Activated CD4-positive, alpha-beta memory T cell treated with anti-CD3 and anti-CD28 coated beads, Interleukin-2, amount 10 ng/mL, durations not matched to agents 7 days and 5 days (primary cell): ENCODE results near the gene ARID1B. TPM values are rescaled to one million over a fixed set of nuclear protein-coding genes. Genes with fewer than 3 reads are reported as not detected.

Experiments
- CTCF ChIA-PET: fragments of 350-600 bp; sonication (Branson Sonifier 250); formaldehyde crosslinking; loops from one replicate; lab custom pipeline; 2021; ENCODE audit warnings: antibody characterized with exemption, inconsistent platforms; lab: Charles Lee
- POLR2A ChIA-PET: fragments of 350-600 bp; sonication (Branson Sonifier 250); formaldehyde crosslinking; loops from one replicate; lab custom pipeline; 2021; ENCODE audit warnings: antibody characterized with exemption; lab: Charles Lee
- DNase-seq: peaks from one replicate; pipeline ENCODE4 v3.0.0-alpha.2; 2020
- H3K27ac Mint-ChIP-seq: one replicate; pipeline ENCODE4 v1.8.0; 2021; ENCODE audit warnings: mild to moderate bottlenecking, mixed read lengths
- H3K27me3 Mint-ChIP-seq: one replicate; pipeline ENCODE4 v1.8.0; 2021; ENCODE audit warnings: mixed read lengths
- H3K36me3 Mint-ChIP-seq: one replicate; pipeline ENCODE4 v1.8.0; 2021; ENCODE audit warnings: low read depth, mixed read lengths
- H3K4me1 Mint-ChIP-seq: one replicate; pipeline ENCODE4 v1.8.0; 2021; ENCODE audit warnings: mixed read lengths
- H3K4me3 Mint-ChIP-seq: one replicate; pipeline ENCODE4 v1.8.0; 2021; ENCODE audit warnings: mild to moderate bottlenecking, mixed read lengths
- H3K9me3 Mint-ChIP-seq: one replicate; pipeline ENCODE4 v1.8.0; 2021; ENCODE audit warnings: mixed read lengths
- total RNA-seq, 2 experiments: library from RNA; stranded (reverse); gene quantifications; one replicate each; pipeline ENCODE4 v1.2.3, GENCODE V29; 2021

ARID1B gene
- total RNA-seq, 2 experiments from 2014 or later = 63.4 to 65.5 TPM

- H3K27ac Mint-ChIP-seq = no peak overlapping the region
- DNase-seq = no peak
- H3K36me3 Mint-ChIP-seq = peaks cover 8% of the 10 kb centered on the region
- ChIA-PET POLR2A (interaction anchor here (0.9 to 1.7 kb wide), 3 partner anchors 13 to 39 kb away, joined by 4 to 6 read pairs (median 5); no protein-coding TSS in a partner anchor), CTCF (interaction anchor here (1.0 to 2.3 kb wide), 14 partner anchors 10 to 460 kb away, joined by 3 to 13 read pairs (median 4); no protein-coding TSS in a partner anchor)
- peaks cover 3% of the 10 kb centered on the region for H3K9me3 Mint-ChIP-seq
- H3K27me3 Mint-ChIP-seq = peaks cover 56% of the 10 kb centered on the region
- H3K4me3 Mint-ChIP-seq = peak overlapping the region; percentile 85
- peaks cover 33% of the 10 kb centered on the region for H3K4me1 Mint-ChIP-seq
Observed at GRCh38 chr6:157236040-157236725, 459.0 kb downstream of the ARID1B start.

GRCh38 chr6:157238346-157238745 lies 461.2 kb downstream of the ARID1B start:
- POLR2A ChIA-PET = no interaction called here
- H3K27me3 Mint-ChIP-seq = peaks cover 53% of the 10 kb centered on the region
- H3K9me3 Mint-ChIP-seq = peaks cover 3% of the 10 kb centered on the region
- peaks cover 38% of the 10 kb centered on the region for H3K4me1 Mint-ChIP-seq
- CTCF ChIA-PET = no interaction called here
- DNase-seq = no peak
- peaks cover 8% of the 10 kb centered on the region for H3K36me3 Mint-ChIP-seq
- no peak overlapping the region for H3K4me3 Mint-ChIP-seq
- H3K27ac Mint-ChIP-seq = no peak overlapping the region

GRCh38 chr6:157239148-157239547 lies 462.0 kb downstream of the ARID1B start:
- Mint-ChIP-seq H3K36me3 (peaks cover 8% of the 10 kb centered on the region), H3K27me3 (peaks cover 49% of the 10 kb centered on the region), H3K4me3 (no peak overlapping the region), H3K4me1 (peaks cover 39% of the 10 kb centered on the region), H3K27ac (no peak overlapping the region), H3K9me3 (peaks cover 3% of the 10 kb centered on the region)
- ChIA-PET CTCF (no interaction called here), POLR2A (no interaction called here)
- DNase-seq = no peak

- Mint-ChIP-seq H3K4me3 (no peak overlapping the region), H3K4me1 (peaks cover 35% of the 10 kb centered on the region), H3K9me3 (peaks cover 3% of the 10 kb centered on the region), H3K27me3 (peaks cover 46% of the 10 kb centered on the region), H3K36me3 (peaks cover 8% of the 10 kb centered on the region), H3K27ac (no peak overlapping the region)
- CTCF ChIA-PET = no interaction called here
- POLR2A ChIA-PET = no interaction called here
- DNase-seq = no peak
Observed at GRCh38 chr6:157239671-157240058, 462.5 kb downstream of the ARID1B start.

GRCh38 chr6:157240059-157240959 lies 463.1 kb downstream of the ARID1B start:
- Mint-ChIP-seq H3K27me3 (peaks cover 40% of the 10 kb centered on the region), H3K36me3 (peaks cover 8% of the 10 kb centered on the region), H3K9me3 (peaks cover 3% of the 10 kb centered on the region), H3K27ac (no peak overlapping the region), H3K4me1 (peaks cover 31% of the 10 kb centered on the region), H3K4me3 (peak overlapping the region; percentile 67)
- DNase-seq = no peak
- ChIA-PET POLR2A (no interaction called here), CTCF (no interaction called here)

GRCh38 chr6:157240960-157241311 lies 463.8 kb downstream of the ARID1B start:
- ChIA-PET CTCF (no interaction called here), POLR2A (no interaction called here)
- Mint-ChIP-seq H3K27me3 (peaks cover 35% of the 10 kb centered on the region), H3K4me1 (peaks cover 26% of the 10 kb centered on the region), H3K4me3 (no peak overlapping the region), H3K36me3 (peaks cover 5% of the 10 kb centered on the region), H3K9me3 (peaks cover 3% of the 10 kb centered on the region), H3K27ac (no peak overlapping the region)
- no peak for DNase-seq

- no peak for DNase-seq
- POLR2A ChIA-PET = no interaction called here
- no peak overlapping the region for H3K4me3 Mint-ChIP-seq
- H3K27me3 Mint-ChIP-seq = peaks cover 26% of the 10 kb centered on the region
- H3K27ac Mint-ChIP-seq = no peak overlapping the region
- H3K36me3 Mint-ChIP-seq = no peaks in the 10 kb centered on the region
- H3K4me1 Mint-ChIP-seq = peaks cover 18% of the 10 kb centered on the region
- H3K9me3 Mint-ChIP-seq = peaks cover 3% of the 10 kb centered on the region
- CTCF ChIA-PET = no interaction called here
Observed at GRCh38 chr6:157242791-157243190, 465.6 kb downstream of the ARID1B start.

- H3K4me1 Mint-ChIP-seq = peaks cover 16% of the 10 kb centered on the region
- ChIA-PET POLR2A (interaction anchor here (1.2 kb wide), 1 partner anchor 20 kb away, joined by 3 read pairs; no protein-coding TSS in a partner anchor), CTCF (no interaction called here)
- peaks cover 6% of the 10 kb centered on the region for H3K36me3 Mint-ChIP-seq
- H3K9me3 Mint-ChIP-seq = peaks cover 4% of the 10 kb centered on the region
- H3K27me3 Mint-ChIP-seq = peaks cover 22% of the 10 kb centered on the region
- no peak overlapping the region for H3K27ac Mint-ChIP-seq
- no peak overlapping the region for H3K4me3 Mint-ChIP-seq
- DNase-seq = no peak
Observed at GRCh38 chr6:157244175-157244574, 467.0 kb downstream of the ARID1B start.

GRCh38 chr6:157244780-157245179 lies 467.6 kb downstream of the ARID1B start:
- Mint-ChIP-seq H3K27me3 (peaks cover 20% of the 10 kb centered on the region), H3K4me1 (peaks cover 16% of the 10 kb centered on the region), H3K9me3 (peaks cover 4% of the 10 kb centered on the region), H3K27ac (no peak overlapping the region), H3K36me3 (peaks cover 9% of the 10 kb centered on the region), H3K4me3 (no peak overlapping the region)
- no peak for DNase-seq
- POLR2A ChIA-PET = interaction anchor here (1.1 kb wide), 1 partner anchor 30 kb away, joined by 3 read pairs; no protein-coding TSS in a partner anchor
- CTCF ChIA-PET = no interaction called here

- H3K9me3 Mint-ChIP-seq = peaks cover 4% of the 10 kb centered on the region
- peaks cover 23% of the 10 kb centered on the region for H3K27me3 Mint-ChIP-seq
- H3K4me3 Mint-ChIP-seq = no peak overlapping the region
- ChIA-PET CTCF (interaction anchor here (0.7 kb wide), 1 partner anchor 10 kb away, joined by 4 read pairs; no protein-coding TSS in a partner anchor), POLR2A (interaction anchor here (1.1 kb wide), 1 partner anchor 29 kb away, joined by 3 read pairs; no protein-coding TSS in a partner anchor)
- H3K27ac Mint-ChIP-seq = no peak overlapping the region
- peaks cover 9% of the 10 kb centered on the region for H3K36me3 Mint-ChIP-seq
- peaks cover 10% of the 10 kb centered on the region for H3K4me1 Mint-ChIP-seq
- DNase-seq = no peak
Observed at GRCh38 chr6:157245436-157245835, 468.3 kb downstream of the ARID1B start.

- Mint-ChIP-seq H3K4me3 (no peak overlapping the region), H3K27me3 (peaks cover 23% of the 10 kb centered on the region), H3K4me1 (peaks cover 8% of the 10 kb centered on the region), H3K27ac (no peak overlapping the region), H3K9me3 (peaks cover 4% of the 10 kb centered on the region), H3K36me3 (peaks cover 9% of the 10 kb centered on the region)
- DNase-seq = no peak
- ChIA-PET CTCF (interaction anchor here (0.7 kb wide), 1 partner anchor 11 kb away, joined by 4 read pairs; no protein-coding TSS in a partner anchor), POLR2A (no interaction called here)
Observed at GRCh38 chr6:157246048-157246630, 469.0 kb downstream of the ARID1B start.

- Mint-ChIP-seq H3K4me1 (peaks cover 8% of the 10 kb centered on the region), H3K27ac (no peak overlapping the region), H3K9me3 (peaks cover 4% of the 10 kb centered on the region), H3K27me3 (peaks cover 23% of the 10 kb centered on the region), H3K36me3 (peaks cover 9% of the 10 kb centered on the region), H3K4me3 (no peak overlapping the region)
- POLR2A ChIA-PET = no interaction called here
- CTCF ChIA-PET = no interaction called here
- no peak for DNase-seq
Observed at GRCh38 chr6:157246771-157247484, 469.8 kb downstream of the ARID1B start.
